HPDE6-E6E7 (cell line): ENCODE data around the gene SSRP1.
A peak's percentile ranks its signal among the peaks of the same experiment; 100 is the strongest.

ENCODE experiments used
- DNase-seq: peaks from one replicate; pipeline ENCODE4 v3.0.0; 2011; ENCODE audit warnings: missing footprints; ENCODE audit errors: extremely low spot score

SSRP1 gene

DNA sequence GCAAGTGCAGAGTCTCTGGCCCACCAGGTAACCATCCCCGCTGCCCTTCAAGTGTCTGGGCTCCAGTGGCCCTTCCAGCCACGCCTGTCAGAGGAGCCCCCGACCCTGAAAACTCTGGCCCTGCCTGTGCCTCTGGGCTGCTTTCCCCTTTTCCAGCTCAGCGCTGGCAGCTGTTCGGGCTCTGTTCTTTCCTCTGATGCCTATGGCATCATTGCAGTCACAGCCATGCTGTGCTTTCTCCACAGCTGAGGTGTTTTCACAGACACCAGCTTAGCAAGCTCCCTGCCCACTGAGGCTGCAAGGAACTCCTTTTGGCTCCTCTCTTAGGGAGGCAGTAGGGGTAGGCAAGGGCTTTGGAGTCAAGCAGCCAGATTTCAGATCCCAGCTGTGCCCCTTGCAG is 23.7 kb upstream of the SSRP1 start:
- DNase-seq, result no peak

DNA sequence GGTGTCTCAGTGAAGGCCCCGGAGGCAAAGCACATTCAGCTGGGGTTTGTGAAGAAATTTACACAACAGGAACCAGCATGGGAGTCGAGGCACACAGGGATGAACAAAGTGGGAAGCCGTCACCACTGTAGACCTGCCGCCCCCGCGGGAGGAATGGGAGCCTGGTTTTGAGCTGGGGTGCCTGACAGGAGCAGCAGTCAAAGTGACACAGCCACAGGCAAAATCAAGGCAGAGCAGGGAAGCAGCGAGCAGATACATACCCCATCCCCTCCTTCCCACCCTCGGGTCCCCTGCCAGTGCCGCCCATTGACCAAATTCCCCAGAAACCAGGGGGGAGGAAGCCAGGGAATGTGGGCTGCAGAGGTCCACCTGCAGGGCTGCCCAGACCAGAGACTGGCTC is 23.3 kb upstream of the SSRP1 start:
- no peak for DNase-seq

GRCh38 chr11:57358543-57358961 is 22.9 kb upstream of the SSRP1 start:
- no peak for DNase-seq

- DNase-seq, result no peak
Observed at GRCh38 chr11:57357856-57358255, 22.2 kb upstream of the SSRP1 start.

GRCh38 chr11:57357310-57357709 is 21.6 kb upstream of the SSRP1 start:
- no peak for DNase-seq

DNA sequence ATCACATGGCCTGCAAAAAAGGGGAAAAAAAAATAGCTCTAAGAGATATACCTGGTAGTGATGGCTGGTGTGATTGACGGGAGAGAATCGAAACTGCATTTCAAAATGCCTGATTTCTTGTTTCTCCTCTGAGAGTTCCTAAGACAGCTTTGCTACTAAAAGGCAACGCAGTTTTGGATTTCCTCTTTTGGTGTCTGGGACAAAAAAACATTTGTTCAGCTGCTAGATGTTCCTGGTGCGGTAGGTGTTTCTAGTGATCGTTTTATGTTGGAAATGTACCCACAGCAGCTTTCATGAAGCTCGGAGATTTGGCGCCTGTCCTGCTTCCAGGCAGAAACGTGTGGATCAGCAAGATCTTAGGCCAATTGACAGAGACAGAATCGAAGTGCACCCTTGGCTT is 20.6 kb upstream of the SSRP1 start:
- DNase-seq, result no peak

DNA sequence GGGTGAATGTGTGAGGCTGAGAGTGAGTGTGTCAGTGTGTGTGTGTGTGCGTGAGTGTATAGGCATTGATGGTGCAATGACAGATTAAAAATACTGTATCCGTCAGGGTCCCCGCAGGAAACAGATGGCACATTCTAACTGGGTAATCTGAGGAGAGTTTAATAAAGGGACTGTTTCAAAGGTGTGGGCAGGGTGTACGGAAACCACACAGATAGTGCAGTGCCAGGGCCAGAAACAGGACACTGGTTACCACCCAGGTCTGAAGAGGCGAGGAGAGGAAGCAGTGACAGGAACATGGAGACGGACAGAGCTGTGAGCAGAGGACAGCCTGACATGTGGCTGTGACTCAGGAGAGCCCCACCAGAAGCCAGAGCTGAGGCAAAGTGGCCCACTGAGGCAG is 19.0 kb upstream of the SSRP1 start:
- no peak for DNase-seq

- DNase-seq, result no peak
Observed at GRCh38 chr11:57353852-57354251, 18.2 kb upstream of the SSRP1 start.

GRCh38 chr11:57353446-57353845 is 17.8 kb upstream of the SSRP1 start:
- no peak for DNase-seq

DNA sequence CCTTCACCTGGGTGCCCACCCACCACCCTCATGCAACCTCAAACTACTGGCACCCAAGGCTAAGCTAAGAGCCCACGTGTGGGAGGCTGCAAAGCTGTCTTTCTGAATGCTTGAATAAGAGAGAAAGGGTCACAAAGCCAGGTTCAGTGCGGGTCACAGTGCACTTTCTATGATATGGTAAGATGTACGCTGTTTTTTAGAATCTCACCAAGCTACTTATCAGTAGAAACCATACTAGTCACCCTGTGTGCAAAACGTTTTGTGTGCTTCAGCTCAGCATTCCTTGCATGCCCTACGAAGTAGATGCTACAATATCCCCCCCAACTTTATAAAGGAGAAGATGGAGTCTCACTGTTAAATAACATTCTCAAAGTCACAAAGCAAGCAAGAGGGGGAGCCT is 17.3 kb upstream of the SSRP1 start:
- no peak for DNase-seq

- DNase-seq, result no peak
Observed at GRCh38 chr11:57349491-57350274, 14.0 kb upstream of the SSRP1 start.

DNA sequence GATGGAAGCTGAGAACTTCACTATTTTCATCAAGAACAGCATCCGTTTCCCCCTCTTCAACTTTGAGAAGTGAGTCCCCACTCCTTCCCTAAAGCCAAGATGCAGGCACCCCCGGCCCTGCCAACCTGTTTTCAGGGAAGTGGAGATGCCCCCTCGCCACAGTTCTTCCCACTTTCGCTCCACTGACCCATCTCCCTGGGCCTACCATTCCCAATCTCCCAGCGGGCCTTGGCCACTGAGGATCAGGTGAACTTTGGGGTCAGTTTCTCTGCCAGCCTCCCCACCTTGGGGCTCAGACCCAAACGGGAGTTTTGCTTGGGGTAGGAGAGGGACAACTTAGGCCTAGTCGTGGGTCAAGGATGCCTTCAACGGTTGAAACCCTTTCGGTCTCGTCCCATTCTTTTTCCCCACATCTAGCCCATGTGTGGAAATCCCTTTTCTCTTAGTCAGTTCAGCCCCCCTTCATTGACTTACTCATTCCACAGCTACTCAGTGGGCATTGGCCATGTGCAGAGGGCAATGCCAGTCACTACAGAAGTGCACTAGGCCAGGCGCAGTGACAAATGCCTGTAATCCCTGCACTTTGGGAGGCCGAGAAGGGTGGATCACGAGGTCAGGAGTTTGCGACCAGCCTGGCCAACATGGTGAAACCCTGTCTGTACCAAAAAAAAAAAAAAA is 13.1 kb upstream of the SSRP1 start:
- DNase-seq, result no peak

- DNase-seq, result no peak
Observed at GRCh38 chr11:57348052-57348451, 12.4 kb upstream of the SSRP1 start.

- no peak for DNase-seq
Observed at GRCh38 chr11:57347336-57347735, 11.6 kb upstream of the SSRP1 start.

GRCh38 chr11:57345555-57346211 is 10.0 kb upstream of the SSRP1 start:
- peak; percentile 76 for DNase-seq

DNA sequence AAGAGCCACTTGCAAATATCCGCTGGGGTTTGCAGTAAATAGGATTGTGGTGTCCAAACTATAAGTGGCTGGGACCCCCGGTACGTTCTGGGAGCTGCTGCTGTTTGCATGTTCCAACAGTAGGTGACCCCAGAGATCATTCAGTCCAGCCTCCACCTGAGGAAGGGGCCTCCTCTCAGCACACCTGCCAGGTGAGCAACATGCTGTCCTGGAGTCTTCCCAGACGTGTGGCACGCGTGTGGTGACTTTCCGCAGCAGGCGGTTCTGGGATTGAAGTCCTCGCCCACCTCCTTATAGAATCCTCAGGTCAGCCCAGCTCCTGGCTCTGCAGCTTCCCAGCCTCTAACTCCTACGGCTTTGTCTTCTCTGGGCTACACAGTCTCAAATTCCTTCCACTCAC is 9.1 kb upstream of the SSRP1 start:
- no peak for DNase-seq

GRCh38 chr11:57343825-57344224 is 8.1 kb upstream of the SSRP1 start:
- DNase-seq, result no peak

DNA sequence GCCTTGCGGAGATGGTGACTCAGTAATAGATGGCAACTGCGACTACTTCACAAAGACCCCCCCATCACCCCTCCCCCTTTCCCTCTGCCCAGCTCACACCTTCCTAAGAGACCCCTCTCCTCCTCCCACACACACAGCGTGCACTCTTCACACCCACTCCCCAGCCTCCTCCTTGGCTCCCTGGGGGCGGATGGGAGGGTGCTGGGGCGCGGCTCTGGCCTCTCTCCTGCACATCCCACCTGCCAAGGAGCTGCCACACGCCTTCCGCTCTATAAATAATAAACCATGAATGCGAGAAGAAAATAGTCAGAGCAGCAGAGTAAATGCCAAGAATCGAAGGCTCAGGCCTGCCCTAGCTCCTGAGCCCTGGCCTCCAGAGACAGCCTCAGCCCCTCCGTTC is 7.0 kb upstream of the SSRP1 start:
- DNase-seq, result no peak

DNA sequence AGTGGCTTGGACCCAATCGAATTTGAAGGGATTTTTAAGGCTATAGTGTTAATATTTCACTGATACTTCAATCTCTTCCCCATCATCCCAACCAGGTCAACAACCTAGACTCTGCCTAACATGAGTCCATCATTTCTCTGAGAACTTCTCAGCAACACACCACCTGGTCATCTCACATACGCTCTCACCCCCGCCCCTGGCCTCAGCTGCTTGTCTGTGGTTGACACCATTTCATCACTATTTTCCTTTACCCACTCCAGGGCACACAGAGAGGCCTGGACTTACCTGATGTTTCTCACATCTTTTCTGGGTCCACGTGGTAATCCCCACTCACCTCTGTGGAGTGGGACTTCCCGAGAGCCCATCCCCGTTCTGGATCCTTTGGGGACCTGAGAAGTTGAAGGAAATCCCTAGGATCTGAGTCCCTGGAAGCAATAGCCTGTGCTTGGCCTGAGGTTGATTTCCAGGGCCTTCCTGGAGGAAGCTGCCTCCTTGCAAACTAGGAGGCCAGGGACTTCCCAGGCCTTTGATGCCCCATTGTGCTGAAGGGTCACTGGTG is 5.6 kb upstream of the SSRP1 start:
- no peak for DNase-seq

GRCh38 chr11:57340039-57340615 is 4.4 kb upstream of the SSRP1 start:
- DNase-seq, result no peak

GRCh38 chr11:57339328-57339727 is 3.6 kb upstream of the SSRP1 start:
- DNase-seq, result no peak

DNA sequence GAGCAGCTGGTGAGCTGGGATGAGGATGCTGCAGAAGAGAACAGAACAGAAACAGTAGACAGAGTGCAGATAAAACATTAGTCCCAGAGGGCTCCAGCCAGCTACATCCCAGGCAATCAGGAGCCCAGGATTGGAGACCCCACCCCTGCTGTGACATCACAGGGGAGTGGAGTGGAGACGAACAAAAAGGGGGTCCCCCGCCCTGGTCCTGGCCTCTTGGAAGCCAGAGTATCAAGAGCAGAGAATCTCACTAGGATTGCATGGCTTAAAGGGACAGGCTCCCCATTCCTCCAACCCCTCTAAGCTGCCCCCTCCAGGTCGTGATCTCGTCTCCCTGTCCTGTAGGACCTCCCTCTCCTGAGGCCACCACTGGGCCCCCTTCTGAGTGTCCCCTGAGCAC is 2.5 kb upstream of the SSRP1 start, which contains the start of gene P2RX3:
Gene P2RX3, plus strand, starts transcription at position 211 of the 400 bp plus-strand sequence. CDS start 199 bp downstream, outside the sequence.
- no peak for DNase-seq
